Measurements from ENCODE around the gene INF2. TPM values are rescaled to one million over a fixed set of nuclear protein-coding genes. Genes with fewer than 3 reads are reported as not detected.

Gene INF2
- total RNA-seq, 6 donors from 2014 or later = 65.2 to 259 (median 131) TPM

DNA sequence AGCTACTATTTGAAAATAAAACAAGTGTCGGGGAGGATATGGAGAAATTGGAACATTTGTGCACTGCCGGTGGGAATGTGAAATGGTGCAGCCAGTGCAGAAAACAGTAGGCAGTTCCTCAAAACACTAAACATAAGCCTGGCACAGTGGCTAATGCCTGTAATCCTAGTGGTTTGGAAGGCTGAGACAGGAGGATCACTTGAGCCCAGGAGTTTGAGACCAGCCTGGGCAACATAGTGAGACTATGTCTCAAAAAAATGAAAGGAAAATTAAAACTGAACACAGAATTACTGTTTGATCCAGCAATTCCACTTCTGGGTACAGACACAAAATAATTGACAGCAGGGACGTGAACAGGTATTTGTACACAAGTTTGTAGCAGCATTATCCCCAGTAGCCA lies 76.1 kb downstream of the INF2 start:
- ATAC-seq (ENCODE audit: low FRiP score in 2 of 2) (no peak), DNase-seq (no peak)
- no peak for TF ChIP-seq POLR2A (IDR thresholded peaks at IDR 0.05)
- no peak for TF ChIP-seq EP300 (IDR thresholded peaks at IDR 0.05)
- 90 to 92% methylated on average over 3 of the region's 3 CpGs for WGBS, 2 donors
- H3K36me3 ChIP-seq = peaks cover 0 to 20% (median 13%) of the 10 kb centered on the region in 4 donors
- no peak overlapping the region for H3K4me3 ChIP-seq
- no peak overlapping the region for H3K27ac ChIP-seq
- no peaks in the 10 kb centered on the region for H3K27me3 ChIP-seq
- peaks cover 7 to 16% (median 14%) of the 10 kb centered on the region in 4 donors for H3K4me1 ChIP-seq
- H3K9me3 ChIP-seq = peaks cover 0 to 6% (median 0%) of the 10 kb centered on the region in 4 donors

DNA sequence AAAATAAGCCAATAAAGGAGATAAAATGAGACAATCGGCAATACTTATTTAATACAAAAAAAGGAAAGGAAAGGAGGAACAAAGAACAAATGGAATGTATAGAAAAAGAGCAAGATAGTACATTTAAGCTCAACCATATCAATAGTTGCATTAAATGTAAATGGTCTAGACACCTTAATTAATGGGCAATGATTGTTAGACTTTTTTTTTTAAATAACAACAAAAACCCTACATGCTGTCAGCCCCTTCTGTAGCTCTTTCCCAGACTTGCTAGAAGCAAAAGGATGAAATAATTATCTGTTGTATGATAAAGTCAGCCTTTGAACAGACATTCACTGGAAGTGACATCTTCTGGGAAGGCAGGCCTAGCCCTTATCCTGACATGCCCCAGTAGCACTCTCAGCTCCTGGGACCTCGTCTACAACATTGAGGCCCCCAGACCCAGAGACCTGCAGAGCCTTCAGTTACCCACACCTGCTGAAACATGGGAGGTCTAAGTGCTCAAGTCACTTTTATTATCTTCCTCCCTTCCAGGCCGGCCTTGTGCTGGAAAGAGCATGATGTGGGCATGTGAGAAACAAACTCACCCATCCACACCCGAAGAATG lies 76.9 kb downstream of the INF2 start:
- peak overlapping the region in 1 of 4 donors; percentile 30 for H3K27ac ChIP-seq
- no peak for DNase-seq
- TF ChIP-seq POLR2AphosphoS5 (IDR thresholded peaks at IDR 0.05) = no peak
- TF ChIP-seq POLR2A (IDR thresholded peaks at IDR 0.05) = no peak
- TF ChIP-seq, protein P1, sequence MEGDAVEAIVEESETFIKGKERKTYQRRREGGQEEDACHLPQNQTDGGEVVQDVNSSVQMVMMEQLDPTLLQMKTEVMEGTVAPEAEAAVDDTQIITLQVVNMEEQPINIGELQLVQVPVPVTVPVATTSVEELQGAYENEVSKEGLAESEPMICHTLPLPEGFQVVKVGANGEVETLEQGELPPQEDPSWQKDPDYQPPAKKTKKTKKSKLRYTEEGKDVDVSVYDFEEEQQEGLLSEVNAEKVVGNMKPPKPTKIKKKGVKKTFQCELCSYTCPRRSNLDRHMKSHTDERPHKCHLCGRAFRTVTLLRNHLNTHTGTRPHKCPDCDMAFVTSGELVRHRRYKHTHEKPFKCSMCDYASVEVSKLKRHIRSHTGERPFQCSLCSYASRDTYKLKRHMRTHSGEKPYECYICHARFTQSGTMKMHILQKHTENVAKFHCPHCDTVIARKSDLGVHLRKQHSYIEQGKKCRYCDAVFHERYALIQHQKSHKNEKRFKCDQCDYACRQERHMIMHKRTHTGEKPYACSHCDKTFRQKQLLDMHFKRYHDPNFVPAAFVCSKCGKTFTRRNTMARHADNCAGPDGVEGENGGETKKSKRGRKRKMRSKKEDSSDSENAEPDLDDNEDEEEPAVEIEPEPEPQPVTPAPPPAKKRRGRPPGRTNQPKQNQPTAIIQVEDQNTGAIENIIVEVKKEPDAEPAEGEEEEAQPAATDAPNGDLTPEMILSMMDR (IDR thresholded peaks at IDR 0.05) = no peak
- TF ChIP-seq EP300 (IDR thresholded peaks at IDR 0.05) = no peak
- 95 to 98% methylated on average over 4 of the region's 4 CpGs for WGBS, 2 donors
- H3K4me3 ChIP-seq = no peak overlapping the region
- ATAC-seq (ENCODE audit: low FRiP score in 2 of 2) = no peak
- H3K9me3 ChIP-seq = peaks cover 0 to 6% (median 2%) of the 10 kb centered on the region in 4 donors
- H3K36me3 ChIP-seq = peaks cover 0 to 20% (median 15%) of the 10 kb centered on the region in 4 donors
- H3K27me3 ChIP-seq = no peaks in the 10 kb centered on the region
- H3K4me1 ChIP-seq = peaks cover 7 to 16% (median 14%) of the 10 kb centered on the region in 4 donors

DNA sequence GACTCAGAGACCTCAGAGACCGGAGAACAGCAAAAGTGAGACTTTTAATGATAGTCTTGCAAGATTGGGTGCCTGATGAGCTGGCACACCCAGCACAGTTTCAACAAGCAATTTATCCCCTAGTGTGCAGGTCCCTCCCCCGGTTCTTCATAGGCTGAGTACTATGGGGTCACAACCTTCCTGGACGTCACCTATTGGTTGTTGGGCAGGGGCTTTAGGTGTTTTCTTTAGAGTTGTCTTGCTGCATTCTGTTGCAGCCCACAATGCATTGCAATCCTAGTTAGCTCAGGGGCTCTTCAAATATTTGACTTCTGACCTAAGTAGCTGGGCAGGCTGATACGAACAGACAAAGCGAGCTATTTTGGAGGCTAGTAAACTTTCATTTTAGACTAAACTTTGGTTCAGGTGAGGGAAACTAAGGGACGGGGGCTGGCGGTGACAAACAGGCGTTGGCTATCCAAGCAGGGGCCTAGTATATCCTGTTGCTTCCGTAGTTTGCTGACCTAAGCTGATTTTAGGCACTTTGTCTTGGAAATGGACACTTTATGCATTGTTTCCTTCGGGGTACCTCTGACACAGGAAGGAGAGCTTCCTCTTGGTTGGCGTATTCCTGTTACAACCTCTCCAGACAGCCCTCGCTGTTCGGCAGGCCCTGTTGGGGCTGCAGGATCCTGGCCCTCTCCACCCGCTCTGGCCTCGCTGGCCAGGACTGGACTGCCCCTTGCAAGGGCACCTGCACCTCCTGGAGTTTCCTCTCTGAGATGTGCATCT lies 77.6 kb downstream of the INF2 start:
- no peak for TF ChIP-seq POLR2A (IDR thresholded peaks at IDR 0.05)
- TF ChIP-seq POLR2AphosphoS5 (IDR thresholded peaks at IDR 0.05) = no peak
- TF ChIP-seq, protein P1 (IDR thresholded peaks at IDR 0.05) = no peak
- no peak for TF ChIP-seq EP300 (IDR thresholded peaks at IDR 0.05)
- Histone ChIP-seq H3K9me3 (peaks cover 0 to 6% (median 3%) of the 10 kb centered on the region in 4 donors), H3K4me1 (peaks cover 7 to 16% (median 14%) of the 10 kb centered on the region in 4 donors), H3K36me3 (peaks cover 0 to 24% (median 22%) of the 10 kb centered on the region in 4 donors), H3K27me3 (no peaks in the 10 kb centered on the region), H3K27ac (peak overlapping the region in 3 of 4 donors; percentile 16 to 73 (median 65)), H3K4me3 (no peak overlapping the region)
- no peak for ATAC-seq (ENCODE audit: low FRiP score in 2 of 2)
- 66 to 71% methylated on average over 10 to 15 of the region's 15 CpGs for WGBS, 2 donors
- peak in 1 of 2 donors; percentile 48 for DNase-seq

DNA sequence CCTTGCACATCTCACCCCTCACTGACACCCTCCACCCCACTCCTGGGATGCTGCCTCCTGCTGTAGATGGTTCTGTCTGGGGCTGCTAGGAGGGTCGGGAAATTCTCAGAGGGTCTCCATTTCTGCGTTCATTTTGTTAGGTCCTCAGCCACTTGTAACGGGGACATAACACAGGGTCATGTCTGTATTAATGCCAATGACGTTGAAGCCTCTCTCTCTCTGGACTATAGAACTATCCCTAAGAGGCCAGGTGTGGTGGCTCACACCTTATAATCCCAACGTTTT lies 78.2 kb downstream of the INF2 start:
- Histone ChIP-seq H3K27ac (peak overlapping the region in 2 of 4 donors; percentile 65 to 73), H3K4me1 (peaks cover 7 to 16% (median 14%) of the 10 kb centered on the region in 4 donors), H3K4me3 (no peak overlapping the region), H3K36me3 (peaks cover 0 to 29% (median 27%) of the 10 kb centered on the region in 4 donors), H3K9me3 (peaks cover 0 to 6% (median 3%) of the 10 kb centered on the region in 4 donors), H3K27me3 (no peaks in the 10 kb centered on the region)
- DNase-seq = no peak
- TF ChIP-seq POLR2AphosphoS5 (IDR thresholded peaks at IDR 0.05) (no peak), EP300 (IDR thresholded peaks at IDR 0.05) (no peak), POLR2A (IDR thresholded peaks at IDR 0.05) (no peak)
- TF ChIP-seq, protein P1 (IDR thresholded peaks at IDR 0.05) = no peak
- no peak for ATAC-seq (ENCODE audit: low FRiP score in 2 of 2)
- 75 to 86% methylated on average over 4 to 5 of the region's 5 CpGs for WGBS, 2 donors

Data from upper lobe of left lung (tissue), 6 donors.